ENCODE data around the gene RBM15.

RBM15 gene

GRCh38 chr1:110294308-110294707 lies 44.9 kb upstream of the RBM15 start (continued):
- TF ChIP-seq REPIN1 (tag by site-specific recombination; IDR thresholded peaks at IDR 0.05; ENCODE audit: low read depth), result no peak

GRCh38 chr1:110298991-110299390 lies 40.2 kb upstream of the RBM15 start:
- Histone ChIP-seq H3K4me3 (ENCODE audit: low read depth, low read length) (no peak overlapping the region), H3K36me3 (ENCODE audit: control insufficient read depth in 2 of 2, insufficient read depth in 1 of 2, low read length in 2 of 2) (no peaks in the 10 kb centered on the region), H3K27ac (ENCODE audit: extremely low read depth, low read depth, low read length) (no peak overlapping the region), H3K4me1 (ENCODE audit: control insufficient read depth, insufficient read depth, low read length) (no peaks in the 10 kb centered on the region), H3K9me3 (ENCODE audit: control insufficient read depth, insufficient read depth, low read depth, low read length) (no peaks in the 10 kb centered on the region)
- ChIA-PET POLR2A (no interaction called here), CTCF (interaction anchor here (1.0 to 3.9 kb wide), 3 partner anchors 14 to 96 kb away, joined by 4 to 14 read pairs (median 5); no protein-coding TSS in a partner anchor)
- TF ChIP-seq ZNF350 (tag by site-specific recombination; IDR thresholded peaks at IDR 0.05), result no peak
- no peak for TF ChIP-seq ZNF394 (tag by site-specific recombination; IDR thresholded peaks at IDR 0.05; ENCODE audit: borderline replicate concordance)
- TF ChIP-seq ZNF76 (tag by site-specific recombination; IDR thresholded peaks at IDR 0.05; ENCODE audit: borderline replicate concordance, low read depth), result no peak
- no peak for TF ChIP-seq HOXD13 (CRISPR knock-in tag; IDR thresholded peaks at IDR 0.05; ENCODE audit: borderline replicate concordance)
- TF ChIP-seq YY2 (tag by site-specific recombination; IDR thresholded peaks at IDR 0.05), result no peak
- no peak for TF ChIP-seq ZNF426 (tag by site-specific recombination; IDR thresholded peaks at IDR 0.05)
- TF ChIP-seq ZNF560 (tag by site-specific recombination; IDR thresholded peaks at IDR 0.05; ENCODE audit: borderline replicate concordance), result no peak
- TF ChIP-seq ZNF660 (tag by site-specific recombination; IDR thresholded peaks at IDR 0.05), result no peak

GRCh38 chr1:110300412-110301085 lies 38.6 kb upstream of the RBM15 start:
- Histone ChIP-seq H3K4me1 (ENCODE audit: control insufficient read depth, insufficient read depth, low read length) (no peaks in the 10 kb centered on the region), H3K9me3 (ENCODE audit: control insufficient read depth, insufficient read depth, low read depth, low read length) (no peaks in the 10 kb centered on the region), H3K36me3 (ENCODE audit: control insufficient read depth in 2 of 2, insufficient read depth in 1 of 2, low read length in 2 of 2) (no peaks in the 10 kb centered on the region), H3K4me3 (ENCODE audit: low read depth, low read length) (no peak overlapping the region), H3K27ac (ENCODE audit: extremely low read depth, low read depth, low read length) (no peak overlapping the region)
- ChIA-PET CTCF (interaction anchor here (1.0 to 3.9 kb wide), 8 partner anchors 10 to 159 kb away, joined by 3 to 14 read pairs (median 6); no protein-coding TSS in a partner anchor), POLR2A (interaction anchor here (1.2 kb wide), 1 partner anchor 9 kb away, joined by 4 read pairs; no protein-coding TSS in a partner anchor)
- TF ChIP-seq ZNF624 (tag by site-specific recombination; IDR thresholded peaks at IDR 0.05) (no peak), ZEB2 (tag by site-specific recombination; IDR thresholded peaks at IDR 0.05) (no peak), HIC1 (tag by site-specific recombination; IDR thresholded peaks at IDR 0.05) (no peak), WT1 (tag by site-specific recombination; IDR thresholded peaks at IDR 0.05) (no peak), ZNF426 (tag by site-specific recombination; IDR thresholded peaks at IDR 0.05) (no peak), ZNF398 (tag by site-specific recombination; IDR thresholded peaks at IDR 0.05) (no peak), ZNF184 (tag by site-specific recombination; IDR thresholded peaks at IDR 0.05) (no peak), KLF9 (tag by site-specific recombination; IDR thresholded peaks at IDR 0.05; ENCODE audit: low read depth) (no peak), OSR2 (tag by site-specific recombination; IDR thresholded peaks at IDR 0.05) (no peak), ZNF530 (tag by site-specific recombination; IDR thresholded peaks at IDR 0.05; ENCODE audit: low read depth) (no peak), IKZF3 (tag by site-specific recombination; IDR thresholded peaks at IDR 0.05) (no peak), REPIN1 (tag by site-specific recombination; IDR thresholded peaks at IDR 0.05; ENCODE audit: low read depth) (no peak), ZNF157 (tag by site-specific recombination; IDR thresholded peaks at IDR 0.05) (no peak), HOXC10 (CRISPR knock-in tag; IDR thresholded peaks at IDR 0.05) (no peak)

Measured in HEK293 (cell line).